Measurements from ENCODE around the gene IL1RAPL1.
"Not testable (repeated sequence)": the region's sequence is repeated elsewhere in the genome, so short reads cannot be mapped to it uniquely, and the experiment has no call there.

The IL1RAPL1 gene

DNA sequence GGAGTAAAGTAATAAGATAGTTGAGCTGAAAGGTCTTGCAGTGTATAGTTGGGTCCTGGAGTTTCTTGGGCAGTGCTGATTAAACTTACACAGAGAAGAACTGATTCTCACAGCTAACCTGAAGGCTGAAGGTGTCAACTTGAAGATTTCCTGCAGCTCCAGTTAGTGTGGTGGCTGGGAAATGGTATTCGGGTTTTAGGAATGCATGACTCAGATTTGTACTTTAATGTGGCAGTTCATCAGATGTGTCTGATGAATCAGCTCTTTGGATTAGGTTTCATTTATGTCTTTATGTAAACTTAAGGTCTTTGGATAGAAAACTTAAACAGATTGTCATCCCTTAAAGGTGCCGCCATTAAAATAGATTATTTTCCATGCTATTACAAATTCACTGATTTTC is 200.0 kb downstream of the IL1RAPL1 start:
- Histone ChIP-seq H3K9me3 (replicated peaks in 1 of 2; ENCODE audit: control insufficient read depth in 2 of 2, insufficient read depth in 1 of 2, low read depth in 1 of 2, low read length in 2 of 2) (no peaks in the 10 kb centered on the region), H3K14ac (ENCODE audit: low read length) (no peak overlapping the region)

DNA sequence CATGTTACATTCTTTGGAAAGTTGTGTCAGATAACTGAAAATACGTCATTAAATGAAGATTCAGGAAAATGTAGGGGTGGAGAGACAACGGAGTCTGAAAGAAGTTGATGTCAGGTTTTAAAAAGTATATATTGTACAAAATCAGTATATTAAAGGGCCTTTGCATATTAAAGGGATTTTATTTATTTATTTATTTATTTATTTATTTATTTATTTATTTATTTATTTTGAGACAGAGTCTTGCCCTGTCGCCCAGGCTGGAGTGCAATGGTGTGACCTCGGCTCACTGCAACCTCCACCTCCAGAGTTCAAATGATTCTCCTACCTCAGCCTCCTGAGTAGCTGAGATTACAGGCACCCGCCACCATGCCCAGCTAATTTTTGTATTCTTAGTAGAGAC is 213.4 kb downstream of the IL1RAPL1 start:
- not testable (repeated sequence) for H3K4me3 ChIP-seq (ENCODE audit: low read length in 2 of 2); H4K91ac ChIP-seq (ENCODE audit: low read depth, low read length, poor library complexity); H2BK15ac ChIP-seq (ENCODE audit: low read length); H3K4me1 ChIP-seq (ENCODE audit: control insufficient read depth in 2 of 2, insufficient read depth in 1 of 2, low read depth in 1 of 2, low read length in 2 of 2); H3K14ac ChIP-seq (ENCODE audit: low read length); H3K18ac ChIP-seq (ENCODE audit: low read length); H2BK5ac ChIP-seq (ENCODE audit: low read length); H2AK5ac ChIP-seq (ENCODE audit: low read depth, low read length); H3K4ac ChIP-seq (ENCODE audit: low read length); H4K8ac ChIP-seq (ENCODE audit: low read depth, low read length); H2BK12ac ChIP-seq (ENCODE audit: low read length); H3K9me3 ChIP-seq (replicated peaks in 1 of 2; ENCODE audit: control insufficient read depth in 2 of 2, insufficient read depth in 1 of 2, low read depth in 1 of 2, low read length in 2 of 2); H3K79me1 ChIP-seq (ENCODE audit: low read depth, low read length); H3K4me2 ChIP-seq (ENCODE audit: insufficient read depth, low read length, poor library complexity, severe bottlenecking); H3K27me3 ChIP-seq (ENCODE audit: control insufficient read depth in 3 of 3, insufficient read depth in 3 of 3, low read depth in 1 of 3, low read length in 3 of 3); DNase-seq (ENCODE audit: low spot score); H3K9ac ChIP-seq (ENCODE audit: low read depth, low read length, poor library complexity); H2AFZ ChIP-seq (ENCODE audit: low read length); H3K23ac ChIP-seq (ENCODE audit: low read depth, low read length, poor library complexity); H3K36me3 ChIP-seq (replicated peaks in 1 of 2; ENCODE audit: control insufficient read depth in 2 of 2, insufficient read depth in 2 of 2, low read length in 2 of 2); H3K27ac ChIP-seq (replicated peaks; ENCODE audit: low read length); H2BK120ac ChIP-seq (ENCODE audit: low read depth, low read length)
- WGBS, 2 donors (ENCODE audit: extremely low coverage in 2 of 2, insufficient read length in 2 of 2, insufficient replicate concordance in 1 of 2), result no CpG with 5 or more reads among the region's 5 CpGs

More for the DNA sequence above, 200.0 kb downstream of the IL1RAPL1 start:
- no peak overlapping the region for H2BK12ac ChIP-seq (ENCODE audit: low read length)
- H3K4ac ChIP-seq (ENCODE audit: low read length), result no peak overlapping the region
- no peaks in the 10 kb centered on the region for H3K79me1 ChIP-seq (ENCODE audit: low read depth, low read length)
- H3K27ac ChIP-seq (replicated peaks; ENCODE audit: low read length), result no peak overlapping the region
- H3K36me3 ChIP-seq (replicated peaks in 1 of 2; ENCODE audit: control insufficient read depth in 2 of 2, insufficient read depth in 2 of 2, low read length in 2 of 2), result no peaks in the 10 kb centered on the region
- no peak overlapping the region for H3K4me2 ChIP-seq (ENCODE audit: insufficient read depth, low read length, poor library complexity, severe bottlenecking)
- no peak overlapping the region for H4K91ac ChIP-seq (ENCODE audit: low read depth, low read length, poor library complexity)
- no peaks in the 10 kb centered on the region for H3K27me3 ChIP-seq (ENCODE audit: control insufficient read depth in 3 of 3, insufficient read depth in 3 of 3, low read depth in 1 of 3, low read length in 3 of 3)
- H2BK120ac ChIP-seq (ENCODE audit: low read depth, low read length), result no peak overlapping the region
- WGBS, 2 donors (ENCODE audit: extremely low coverage in 2 of 2, insufficient read length in 2 of 2, insufficient replicate concordance in 1 of 2), result no CpG with 5 or more reads among the region's 2 CpGs
- H3K18ac ChIP-seq (ENCODE audit: low read length), result no peak overlapping the region
- no peak overlapping the region for H3K4me3 ChIP-seq (ENCODE audit: low read length in 2 of 2)
- H2BK5ac ChIP-seq (ENCODE audit: low read length), result no peak overlapping the region
- DNase-seq (ENCODE audit: low spot score), result no peak
- H4K8ac ChIP-seq (ENCODE audit: low read depth, low read length), result no peak overlapping the region
- H2BK15ac ChIP-seq (ENCODE audit: low read length), result no peak overlapping the region
- H3K23ac ChIP-seq (ENCODE audit: low read depth, low read length, poor library complexity), result no peak overlapping the region
- no peak overlapping the region for H3K9ac ChIP-seq (ENCODE audit: low read depth, low read length, poor library complexity)
- H3K4me1 ChIP-seq (ENCODE audit: control insufficient read depth in 2 of 2, insufficient read depth in 1 of 2, low read depth in 1 of 2, low read length in 2 of 2), result no peaks in the 10 kb centered on the region
- H2AFZ ChIP-seq (ENCODE audit: low read length), result no peak overlapping the region
- no peak overlapping the region for H2AK5ac ChIP-seq (ENCODE audit: low read depth, low read length)

GRCh38 chrX:28802625-28803024 is 215.4 kb downstream of the IL1RAPL1 start:
- H3K14ac ChIP-seq (ENCODE audit: low read length), result no peak overlapping the region
- H3K23ac ChIP-seq (ENCODE audit: low read depth, low read length, poor library complexity), result no peak overlapping the region
- no peak overlapping the region for H3K18ac ChIP-seq (ENCODE audit: low read length)
- no peak overlapping the region for H2BK12ac ChIP-seq (ENCODE audit: low read length)
- no peak overlapping the region for H3K9ac ChIP-seq (ENCODE audit: low read depth, low read length, poor library complexity)
- H3K79me1 ChIP-seq (ENCODE audit: low read depth, low read length), result no peaks in the 10 kb centered on the region
- no peak overlapping the region for H2BK120ac ChIP-seq (ENCODE audit: low read depth, low read length)
- H4K91ac ChIP-seq (ENCODE audit: low read depth, low read length, poor library complexity), result no peak overlapping the region
- H3K27me3 ChIP-seq (ENCODE audit: control insufficient read depth in 3 of 3, insufficient read depth in 3 of 3, low read depth in 1 of 3, low read length in 3 of 3), result no peaks in the 10 kb centered on the region
- no peak for DNase-seq (ENCODE audit: low spot score)
- no peak overlapping the region for H4K8ac ChIP-seq (ENCODE audit: low read depth, low read length)
- no peak overlapping the region for H3K27ac ChIP-seq (replicated peaks; ENCODE audit: low read length)
- H3K4me3 ChIP-seq (ENCODE audit: low read length in 2 of 2), result no peak overlapping the region
- H3K9me3 ChIP-seq (replicated peaks in 1 of 2; ENCODE audit: control insufficient read depth in 2 of 2, insufficient read depth in 1 of 2, low read depth in 1 of 2, low read length in 2 of 2), result no peaks in the 10 kb centered on the region
- H2AK5ac ChIP-seq (ENCODE audit: low read depth, low read length), result no peak overlapping the region
- H3K4me1 ChIP-seq (ENCODE audit: control insufficient read depth in 2 of 2, insufficient read depth in 1 of 2, low read depth in 1 of 2, low read length in 2 of 2), result no peaks in the 10 kb centered on the region
- no CpG with 5 or more reads among the region's 1 CpG for WGBS, 2 donors (ENCODE audit: extremely low coverage in 2 of 2, insufficient read length in 2 of 2, insufficient replicate concordance in 1 of 2)
- H3K4me2 ChIP-seq (ENCODE audit: insufficient read depth, low read length, poor library complexity, severe bottlenecking), result no peak overlapping the region
- H2BK15ac ChIP-seq (ENCODE audit: low read length), result no peak overlapping the region
- H2BK5ac ChIP-seq (ENCODE audit: low read length), result no peak overlapping the region
- H3K36me3 ChIP-seq (replicated peaks in 1 of 2; ENCODE audit: control insufficient read depth in 2 of 2, insufficient read depth in 2 of 2, low read length in 2 of 2), result no peaks in the 10 kb centered on the region
- H3K4ac ChIP-seq (ENCODE audit: low read length), result no peak overlapping the region
- H2AFZ ChIP-seq (ENCODE audit: low read length), result no peak overlapping the region

GRCh38 chrX:28835991-28836390 is 248.7 kb downstream of the IL1RAPL1 start:
- Histone ChIP-seq H2BK15ac (ENCODE audit: low read length) (no peak overlapping the region), H2BK120ac (ENCODE audit: low read depth, low read length) (no peak overlapping the region), H3K4me2 (ENCODE audit: insufficient read depth, low read length, poor library complexity, severe bottlenecking) (no peak overlapping the region), H4K8ac (ENCODE audit: low read depth, low read length) (no peak overlapping the region), H3K27me3 (ENCODE audit: control insufficient read depth in 3 of 3, insufficient read depth in 3 of 3, low read depth in 1 of 3, low read length in 3 of 3) (no peaks in the 10 kb centered on the region), H3K36me3 (replicated peaks in 1 of 2; ENCODE audit: control insufficient read depth in 2 of 2, insufficient read depth in 2 of 2, low read length in 2 of 2) (no peaks in the 10 kb centered on the region), H3K14ac (ENCODE audit: low read length) (no peak overlapping the region), H3K27ac (replicated peaks; ENCODE audit: low read length) (no peak overlapping the region), H3K9me3 (replicated peaks in 1 of 2; ENCODE audit: control insufficient read depth in 2 of 2, insufficient read depth in 1 of 2, low read depth in 1 of 2, low read length in 2 of 2) (no peaks in the 10 kb centered on the region), H3K9ac (ENCODE audit: low read depth, low read length, poor library complexity) (no peak overlapping the region), H3K18ac (ENCODE audit: low read length) (no peak overlapping the region), H3K4me1 (ENCODE audit: control insufficient read depth in 2 of 2, insufficient read depth in 1 of 2, low read depth in 1 of 2, low read length in 2 of 2) (no peaks in the 10 kb centered on the region), H2BK12ac (ENCODE audit: low read length) (no peak overlapping the region), H3K23ac (ENCODE audit: low read depth, low read length, poor library complexity) (no peak overlapping the region), H3K4ac (ENCODE audit: low read length) (no peak overlapping the region), H3K4me3 (ENCODE audit: low read length in 2 of 2) (no peak overlapping the region), H2AK5ac (ENCODE audit: low read depth, low read length) (no peak overlapping the region), H2AFZ (ENCODE audit: low read length) (no peak overlapping the region), H2BK5ac (ENCODE audit: low read length) (no peak overlapping the region), H4K91ac (ENCODE audit: low read depth, low read length, poor library complexity) (no peak overlapping the region), H3K79me1 (ENCODE audit: low read depth, low read length) (no peaks in the 10 kb centered on the region)
- no CpG with 5 or more reads among the region's 1 CpG for WGBS, 2 donors (ENCODE audit: extremely low coverage in 2 of 2, insufficient read length in 2 of 2, insufficient replicate concordance in 1 of 2)
- no peak for DNase-seq (ENCODE audit: low spot score)

All from neuronal stem cell (in vitro differentiated cells).